Fibroblast of the aortic adventitia (primary cell): ENCODE results near the gene CCZ1B. TPM values are rescaled to one million over a fixed set of nuclear protein-coding genes. Genes with fewer than 3 reads are reported as not detected.
A peak's percentile ranks its signal among the peaks of the same experiment; 100 is the strongest.
"Not testable (repeated sequence)": the region's sequence is repeated elsewhere in the genome, so short reads cannot be mapped to it uniquely, and the experiment has no call there.

Source experiments
- DNase-seq: peaks from one replicate; pipeline ENCODE4 v3.0.0-alpha.2; 2010; ENCODE audit warnings: low read depth
- H3K4me3 ChIP-seq: 2 replicates; pipeline ENCODE4 v1.5.1; 2011; ENCODE audit warnings: low read depth, mild to moderate bottlenecking, control low read depth, low read length, moderate library complexity
- CTCF ChIP-seq: IDR thresholded peaks from 2 replicates; pipeline ENCODE4 v1.5.1; 2011; ENCODE audit warnings: mild to moderate bottlenecking, low read length, control low read depth, inconsistent platforms; ENCODE audit not compliant: insufficient read depth
- total RNA-seq: library from RNA; depleted of rRNA; stranded (reverse); fragments of >200 nt; gene quantifications from 2 replicates; pipeline ENCODE4 v1.2.3, GENCODE V29; 2012; ENCODE audit warnings: low replicate concordance

CCZ1B gene
- total RNA-seq, 1 donor: 45.6 TPM

- H3K4me3 ChIP-seq, DNase-seq: not testable (repeated sequence)
These were observed 17.0 kb upstream of the CCZ1B start for GRCh38 chr7:6843092-6843491.

- DNase-seq, H3K4me3 ChIP-seq: not testable (repeated sequence)
These were observed 16.3 kb upstream of the CCZ1B start for GRCh38 chr7:6842278-6842921.

- not testable (repeated sequence) for H3K4me3 ChIP-seq, DNase-seq
These were observed 11.0 kb upstream of the CCZ1B start for GRCh38 chr7:6837081-6837480.

GRCh38 chr7:6835521-6835920, 9.4 kb upstream of the CCZ1B start:
- not testable (repeated sequence) for H3K4me3 ChIP-seq, DNase-seq

- no peak overlapping the region for H3K4me3 ChIP-seq
- DNase-seq: no peak
- TF ChIP-seq CTCF: no peak
These were observed 7.6 kb upstream of the CCZ1B start for GRCh38 chr7:6833636-6834035.

GRCh38 chr7:6831018-6831725, 5.1 kb upstream of the CCZ1B start:
- no peak for TF ChIP-seq CTCF
- no peak for DNase-seq
- no peak overlapping the region for H3K4me3 ChIP-seq

GRCh38 chr7:6830026-6830425, 4.0 kb upstream of the CCZ1B start:
- not testable (repeated sequence) for DNase-seq, H3K4me3 ChIP-seq

- not testable (repeated sequence) for H3K4me3 ChIP-seq, DNase-seq
These were observed 3.5 kb upstream of the CCZ1B start for GRCh38 chr7:6829616-6830015.

- not testable (repeated sequence) for DNase-seq, H3K4me3 ChIP-seq
These were observed 1.1 kb upstream of the CCZ1B start for GRCh38 chr7:6827180-6827579.

GRCh38 chr7:6825236-6826125, 594 bp downstream of the CCZ1B start:
- not testable (repeated sequence) for DNase-seq
- H3K4me3 ChIP-seq: peak overlapping the region; percentile 47

GRCh38 chr7:6821622-6822021, 4.5 kb downstream of the CCZ1B start:
- H3K4me3 ChIP-seq, DNase-seq: not testable (repeated sequence)

- not testable (repeated sequence) for H3K4me3 ChIP-seq, DNase-seq
These were observed 10.6 kb downstream of the CCZ1B start for GRCh38 chr7:6815470-6815869.

GRCh38 chr7:6813011-6813410, 13.1 kb downstream of the CCZ1B start:
- not testable (repeated sequence) for DNase-seq, H3K4me3 ChIP-seq

- not testable (repeated sequence) for H3K4me3 ChIP-seq, DNase-seq
These were observed 18.1 kb downstream of the CCZ1B start for GRCh38 chr7:6807959-6808358.

- not testable (repeated sequence) for DNase-seq, H3K4me3 ChIP-seq
These were observed 18.6 kb downstream of the CCZ1B start for GRCh38 chr7:6807393-6807918.

- DNase-seq, H3K4me3 ChIP-seq: not testable (repeated sequence)
These were observed 25.7 kb downstream of the CCZ1B start for GRCh38 chr7:6800331-6800730.
